GM18909 (cell line): ENCODE results near the gene ATP5PB.

Experiments
- ATAC-seq: cut with Tn5 transposase; IDR thresholded peaks from one replicate; pipeline ENCODE4 v1.9.1; 2021; ENCODE audit warnings: mild to moderate bottlenecking; ENCODE audit not compliant: unreplicated experiment, poor library complexity

Gene ATP5PB, protein sequence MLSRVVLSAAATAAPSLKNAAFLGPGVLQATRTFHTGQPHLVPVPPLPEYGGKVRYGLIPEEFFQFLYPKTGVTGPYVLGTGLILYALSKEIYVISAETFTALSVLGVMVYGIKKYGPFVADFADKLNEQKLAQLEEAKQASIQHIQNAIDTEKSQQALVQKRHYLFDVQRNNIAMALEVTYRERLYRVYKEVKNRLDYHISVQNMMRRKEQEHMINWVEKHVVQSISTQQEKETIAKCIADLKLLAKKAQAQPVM

GRCh38 chr1:111448918-111449702 lies at the start of gene ATP5PB, which contains the start of gene WDR77:
ATP5PB (plus strand) TSS chr1:111449464; CDS start chr1:111449542, 78 bp downstream.
WDR77 (minus strand) TSS chr1:111449256; CDS start chr1:111449169, 87 bp downstream.
- ATAC-seq: peak; percentile 94

- ATAC-seq: no peak
Measured at GRCh38 chr1:111399792-111400610, 49.3 kb upstream of the ATP5PB start.

DNA sequence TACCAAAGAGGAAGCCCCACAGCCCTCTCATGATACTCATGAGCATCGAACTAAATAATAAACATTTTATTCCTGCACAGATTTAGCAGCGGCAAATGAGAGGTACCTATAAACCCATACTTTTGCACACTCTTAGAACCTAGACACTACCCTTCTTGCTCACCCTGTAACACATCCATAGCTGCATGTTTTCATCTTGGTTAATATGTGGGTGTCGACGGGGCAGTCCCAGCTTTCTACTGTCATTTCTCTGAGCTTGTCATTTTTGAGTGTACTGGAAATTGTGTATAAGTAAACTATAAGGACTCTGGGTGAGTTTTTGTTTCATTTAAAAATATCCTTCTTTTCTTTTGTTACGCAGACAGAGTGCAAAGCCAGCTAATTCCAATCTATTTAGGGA lies 47.2 kb upstream of the ATP5PB start:
- no peak for ATAC-seq

- ATAC-seq: no peak
Measured at GRCh38 chr1:111404588-111404987, 44.7 kb upstream of the ATP5PB start.

DNA sequence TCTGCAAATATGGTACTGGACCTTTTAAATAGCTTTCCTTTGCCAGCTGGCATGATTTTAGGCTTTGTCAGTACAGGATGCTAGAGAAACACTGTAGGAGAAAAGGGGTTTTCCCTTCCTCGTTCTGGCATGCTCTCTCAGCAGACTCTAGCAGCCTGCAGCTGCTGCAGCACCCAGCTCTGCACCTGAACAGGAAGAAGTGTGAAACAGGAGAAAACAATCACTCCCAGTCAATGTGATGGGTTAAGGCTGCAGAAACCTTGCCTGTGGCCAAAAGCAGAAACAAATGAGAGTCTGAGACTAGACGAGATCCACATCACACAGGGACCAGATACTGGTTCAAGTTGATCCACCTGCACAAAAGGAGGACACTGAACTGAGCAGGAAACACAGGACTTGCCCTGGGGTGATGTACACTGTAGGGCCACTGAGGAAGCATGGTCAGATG lies 42.9 kb upstream of the ATP5PB start:
- peak; percentile 95 for ATAC-seq

DNA sequence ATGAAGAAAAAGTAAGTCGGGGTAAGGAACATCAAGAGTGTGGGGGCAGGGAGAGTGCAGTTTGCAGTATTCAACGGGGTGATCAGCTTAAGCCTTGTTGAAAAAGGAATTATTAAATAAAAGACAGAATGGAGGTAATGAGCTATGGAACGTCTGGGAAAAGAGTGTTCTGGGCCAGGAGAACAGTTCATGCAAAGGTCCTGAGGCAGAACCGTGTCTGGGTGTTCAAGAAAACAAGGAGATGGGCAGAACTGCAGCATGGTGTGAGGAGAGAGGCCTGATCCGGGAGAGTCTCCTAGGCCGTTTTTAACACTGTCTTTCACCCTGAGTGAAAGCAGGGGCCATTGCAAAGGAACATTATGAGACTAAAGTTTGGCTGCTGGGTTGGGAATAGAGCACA lies 42.0 kb upstream of the ATP5PB start:
- ATAC-seq: no peak

DNA sequence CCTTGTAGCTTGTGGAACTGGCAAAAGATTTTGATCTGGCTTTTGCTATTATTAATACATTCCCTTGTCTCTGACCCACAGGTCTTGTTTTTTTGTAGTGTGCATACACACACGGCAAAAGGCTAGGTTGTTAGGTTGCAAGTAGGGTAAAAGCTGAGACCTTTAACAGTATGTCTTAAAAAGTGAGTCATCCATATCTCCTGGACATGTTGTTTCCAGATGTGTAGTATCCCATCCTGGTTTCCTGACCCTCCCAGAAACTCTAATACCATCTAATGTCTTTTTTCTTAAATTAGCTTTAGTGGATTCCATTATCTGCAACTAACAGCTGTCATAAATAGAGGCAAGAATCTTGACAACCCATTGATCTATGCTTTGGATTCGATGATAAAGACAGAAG lies 36.4 kb upstream of the ATP5PB start:
- ATAC-seq: no peak

DNA sequence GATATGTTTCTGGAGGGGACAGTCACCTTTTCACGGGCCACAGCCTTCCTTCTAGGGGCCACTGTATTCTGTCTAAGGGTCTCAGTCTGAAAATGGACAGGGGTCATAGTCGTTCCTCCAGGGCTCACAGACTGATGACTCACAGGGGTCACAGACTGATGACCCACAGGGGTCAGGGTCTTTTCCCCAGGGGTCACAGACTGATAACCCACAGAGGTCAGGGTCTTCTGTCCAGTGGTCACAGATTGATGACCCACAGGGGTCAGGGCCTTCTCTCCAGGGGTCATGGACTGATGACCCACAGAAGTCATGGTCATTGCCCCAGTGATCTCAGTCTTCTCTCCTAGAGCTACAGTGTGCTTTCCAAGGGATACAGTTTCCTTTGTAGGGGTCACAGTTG lies 34.5 kb upstream of the ATP5PB start:
- no peak for ATAC-seq

DNA sequence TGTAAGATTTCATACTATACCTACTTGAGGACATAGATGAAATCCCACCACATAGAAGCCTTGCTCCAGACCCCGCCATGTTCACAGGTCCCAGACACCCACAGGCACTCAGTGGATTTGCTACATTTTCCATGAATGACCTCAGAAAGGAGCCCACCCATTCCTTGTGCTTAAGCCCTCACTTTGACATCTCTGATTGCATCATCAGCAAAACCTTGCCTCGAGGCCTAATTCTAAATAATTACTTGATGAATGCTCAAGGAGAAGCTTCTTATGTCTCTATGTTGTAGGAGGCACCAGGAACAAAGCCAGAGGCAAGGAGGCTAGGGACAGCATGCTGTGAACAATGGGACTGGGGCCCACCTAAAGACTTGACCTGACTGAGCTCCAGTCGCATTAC lies 33.8 kb upstream of the ATP5PB start:
- ATAC-seq: no peak

DNA sequence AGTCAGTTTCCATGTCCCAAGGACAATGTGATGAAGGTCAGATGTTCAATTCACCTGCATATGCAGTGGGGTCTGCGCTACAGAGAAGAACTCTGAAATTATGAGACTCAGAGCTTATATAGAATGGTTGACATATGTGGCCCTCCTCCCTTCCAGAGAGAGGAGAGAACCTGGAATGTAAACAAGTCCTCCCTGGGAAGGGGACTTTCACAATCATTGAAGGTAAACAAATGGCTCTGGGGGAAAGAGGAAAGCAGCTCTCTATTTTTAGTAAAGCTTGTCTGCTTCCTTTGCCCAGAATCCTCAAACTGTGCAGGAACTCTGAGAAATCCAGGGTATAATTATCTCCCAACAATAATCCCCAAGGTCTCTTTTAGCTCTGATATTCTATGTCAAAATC lies 31.5 kb upstream of the ATP5PB start:
- no peak for ATAC-seq

DNA sequence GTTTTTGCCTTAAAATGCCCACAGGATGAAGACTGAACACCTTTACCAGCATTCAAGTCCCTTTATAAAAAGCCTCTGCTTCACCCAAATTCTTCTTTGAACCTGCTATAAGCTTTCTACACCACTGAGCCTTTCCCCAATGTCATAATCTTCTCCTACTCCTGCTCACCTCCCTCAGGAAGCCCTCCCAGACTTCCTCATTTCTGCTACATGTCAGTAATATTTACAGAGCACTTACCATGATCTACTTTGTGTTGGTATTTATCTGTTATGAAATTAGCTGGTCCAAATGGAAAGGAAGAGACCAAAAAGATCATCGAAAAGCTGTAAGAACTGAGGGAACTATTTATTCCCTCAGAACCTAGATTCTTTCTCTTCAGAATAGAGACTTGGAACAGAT lies 30.2 kb upstream of the ATP5PB start:
- ATAC-seq: no peak

DNA sequence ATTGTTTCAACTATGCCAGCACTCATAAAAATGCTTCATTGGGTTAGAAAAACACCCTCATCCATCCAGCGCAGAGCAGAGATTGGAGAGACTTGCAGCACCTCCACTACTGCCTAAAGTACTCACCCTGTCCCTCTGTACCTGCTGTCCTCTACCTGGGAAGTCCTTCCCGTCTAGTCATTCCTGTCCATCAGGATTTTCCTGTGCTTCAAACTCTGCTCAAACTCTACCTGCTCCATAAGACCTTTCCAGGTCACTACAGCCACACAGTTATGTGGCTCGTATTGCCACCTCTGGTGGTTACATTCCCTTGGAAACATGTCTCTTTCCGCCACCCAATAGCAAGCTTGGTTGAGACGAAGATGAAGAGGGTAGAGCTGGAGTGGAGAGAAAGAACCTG lies 28.9 kb upstream of the ATP5PB start:
- ATAC-seq: no peak

GRCh38 chr1:111422546-111423391 lies 26.5 kb upstream of the ATP5PB start:
- ATAC-seq: no peak

GRCh38 chr1:111424281-111424680 lies 25.0 kb upstream of the ATP5PB start:
- ATAC-seq: no peak

DNA sequence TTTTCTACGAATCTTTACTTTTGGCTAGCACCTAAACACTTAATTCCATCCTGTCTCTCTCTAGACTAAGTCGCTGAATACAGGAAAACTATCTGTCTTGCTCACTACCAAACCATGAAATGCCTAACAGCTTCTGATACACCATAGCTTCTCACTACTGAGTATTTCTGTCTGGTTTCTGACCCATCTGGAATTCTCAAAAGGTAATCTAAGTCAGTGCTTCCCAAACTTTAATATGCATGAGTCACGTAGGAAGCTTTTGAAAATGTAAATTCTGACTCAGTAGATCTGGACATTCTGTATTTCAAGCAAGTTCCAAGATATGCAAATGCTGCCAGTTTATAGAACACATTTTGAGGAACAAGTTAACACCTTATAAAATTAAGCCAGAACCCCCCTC lies 12.5 kb upstream of the ATP5PB start:
- no peak for ATAC-seq

- ATAC-seq: no peak
Measured at GRCh38 chr1:111439461-111440351, 9.6 kb upstream of the ATP5PB start.

DNA sequence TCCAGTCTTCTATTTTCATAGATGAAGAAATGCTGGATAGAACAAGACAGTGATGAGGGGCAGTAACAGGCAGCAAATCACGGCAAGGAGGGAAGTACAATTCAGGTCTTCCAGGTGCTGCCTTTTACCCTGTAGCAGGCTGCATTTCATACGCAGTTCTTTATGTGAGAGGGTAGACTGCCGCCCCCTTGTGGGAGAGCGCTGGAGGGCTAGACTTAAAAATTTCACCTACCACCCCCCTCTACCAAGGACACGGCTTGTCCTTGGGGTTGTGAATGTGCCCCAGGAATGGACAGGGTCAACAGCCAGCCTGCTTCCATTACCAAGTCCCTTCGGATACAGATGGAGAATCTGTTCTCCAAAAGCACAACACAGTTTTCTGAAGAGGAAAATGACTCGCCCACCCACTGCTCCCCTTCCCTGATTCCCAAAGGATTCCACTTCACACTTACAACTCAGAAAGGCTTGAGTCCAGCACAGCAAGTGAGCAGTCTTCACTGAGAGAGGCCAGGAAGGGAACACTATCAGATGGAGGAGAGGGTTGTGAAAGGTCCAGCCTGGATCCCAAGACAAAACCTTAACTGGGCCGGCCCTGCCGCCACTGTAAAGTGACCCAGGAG lies 7.6 kb upstream of the ATP5PB start:
- no peak for ATAC-seq

DNA sequence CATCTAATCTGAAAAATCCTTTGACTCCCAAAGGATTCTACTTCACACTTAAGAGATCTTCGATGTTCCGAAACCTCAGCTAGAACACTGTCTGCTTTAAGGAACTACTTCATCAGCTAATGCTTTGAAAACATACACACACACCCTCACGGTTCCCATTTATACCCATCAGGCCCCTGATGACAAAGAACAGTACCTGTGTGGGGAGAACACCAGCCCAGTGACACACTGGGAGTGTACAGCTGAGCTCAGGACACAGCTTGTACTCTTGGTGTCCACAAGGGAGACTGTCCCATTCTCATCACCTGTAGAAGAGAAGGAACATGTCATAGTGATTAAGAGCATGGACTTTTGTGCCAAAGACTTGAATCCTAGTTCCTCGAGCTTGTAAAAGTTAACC lies 6.8 kb upstream of the ATP5PB start:
- no peak for ATAC-seq

- no peak for ATAC-seq
Measured at GRCh38 chr1:111444031-111444430, 5.2 kb upstream of the ATP5PB start.
